22Rv1 (cell line): ENCODE data around the gene DHX38.

Source experiments
- H3K27ac ChIP-seq: fragments of 450-650 bp; 2 replicates; pipeline ENCODE4 v1.5.1; 2017
- CTCF ChIP-seq: fragments of 450-650 bp; IDR thresholded peaks from 2 replicates; pipeline ENCODE4 v1.5.1; 2017; ENCODE audit warnings: mild to moderate bottlenecking
- ZFX ChIP-seq: fragments of 450-650 bp; IDR thresholded peaks from 2 replicates; pipeline ENCODE4 v1.6.1; 2017; ENCODE audit warnings: antibody characterized with exemption, borderline replicate concordance

Gene DHX38

GRCh38 chr16:72092832-72093447, 707 bp upstream of the DHX38 start:
- peak overlapping the region; percentile 72 for H3K27ac ChIP-seq
- no peak for TF ChIP-seq ZFX
- TF ChIP-seq CTCF = no peak

- H3K27ac ChIP-seq = peak overlapping the region; percentile 72
- no peak for TF ChIP-seq CTCF
- TF ChIP-seq ZFX = no peak
These were observed 591 bp downstream of the DHX38 start for GRCh38 chr16:72094266-72094610.

GRCh38 chr16:72098936-72099335, 5.3 kb downstream of the DHX38 start:
- TF ChIP-seq CTCF (no peak), ZFX (no peak)
- no peak overlapping the region for H3K27ac ChIP-seq

- TF ChIP-seq ZFX (no peak), CTCF (peak; percentile 61)
These were observed 5.8 kb downstream of the DHX38 start for GRCh38 chr16:72099377-72099818.

GRCh38 chr16:72101195-72101594, 7.5 kb downstream of the DHX38 start:
- no peak for TF ChIP-seq CTCF
- no peak for TF ChIP-seq ZFX
- no peak overlapping the region for H3K27ac ChIP-seq

More at GRCh38 chr16:72099377-72099818, 5.8 kb downstream of the DHX38 start:
- no peak overlapping the region for H3K27ac ChIP-seq

GRCh38 chr16:72104905-72105304, 11.3 kb downstream of the DHX38 start:
- TF ChIP-seq ZFX = no peak
- TF ChIP-seq CTCF = no peak
- no peak overlapping the region for H3K27ac ChIP-seq

- no peak for TF ChIP-seq CTCF
- no peak overlapping the region for H3K27ac ChIP-seq
These were observed 12.3 kb downstream of the DHX38 start for GRCh38 chr16:72105978-72106377.
